SH-SY5Y (cell line): ENCODE data around the gene TMEM151B.
A peak's percentile ranks its signal among the peaks of the same experiment; 100 is the strongest.

Experiments used
- GATA2 ChIP-seq: IDR thresholded peaks from 2 replicates; pipeline ENCODE4 v1.6.1; 2011; ENCODE audit warnings: mild to moderate bottlenecking, low read depth, low read length
- GATA3 ChIP-seq: IDR thresholded peaks from 2 replicates; pipeline ENCODE4 v1.6.1; 2011; ENCODE audit warnings: low read depth, mild to moderate bottlenecking, low read length, moderate library complexity

The TMEM151B gene

GRCh38 chr6:44304282-44305199, 34.3 kb downstream of the TMEM151B start:
- TF ChIP-seq GATA3 (no peak), GATA2 (no peak)

DNA sequence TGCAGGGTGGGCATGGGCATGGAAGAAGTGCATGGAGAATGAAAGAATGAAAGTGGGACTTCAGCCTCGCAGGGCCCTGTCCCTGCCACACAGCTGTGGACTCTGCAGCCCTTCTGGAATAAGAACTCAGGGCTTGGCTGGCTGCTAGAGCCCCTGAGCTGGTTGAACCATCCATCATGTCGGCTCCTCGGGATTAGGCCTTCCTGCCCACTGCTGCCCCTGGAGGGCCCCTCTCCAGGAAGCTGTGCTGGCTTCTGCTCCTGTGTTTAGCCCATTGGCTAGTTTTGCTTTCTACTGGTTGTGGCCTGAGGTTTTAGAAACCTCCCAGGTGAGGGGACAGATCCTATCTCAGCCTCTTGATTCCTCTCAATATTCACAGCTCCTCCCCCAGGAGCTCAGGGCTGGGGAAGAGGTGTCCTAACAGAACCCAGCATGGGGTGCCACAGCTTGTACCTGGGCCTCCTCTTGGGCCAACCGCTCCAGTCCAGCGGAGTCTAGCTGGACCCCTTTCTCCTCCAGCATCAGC, 35.0 kb downstream of the TMEM151B start:
- TF ChIP-seq GATA3 (no peak), GATA2 (no peak)

DNA sequence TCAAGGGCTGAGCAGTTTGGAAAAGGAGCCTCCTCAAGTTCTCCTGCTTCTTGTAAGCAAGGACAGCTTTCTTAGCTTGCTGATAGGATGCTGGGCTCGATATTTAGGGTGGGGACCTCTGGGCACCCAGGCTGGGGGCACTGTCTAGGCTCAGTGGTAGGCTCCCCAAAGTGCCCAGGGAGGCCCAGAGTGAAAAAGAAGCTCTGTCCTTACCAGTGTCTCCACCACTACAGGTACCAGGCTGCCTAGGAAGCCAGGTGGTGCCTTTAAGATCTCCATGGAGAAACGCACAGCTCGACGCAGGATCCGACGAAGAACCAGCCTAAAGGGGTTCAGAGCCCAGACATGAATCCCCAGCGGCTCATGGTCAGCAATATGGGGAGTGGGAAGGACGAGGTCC, 36.5 kb downstream of the TMEM151B start:
- TF ChIP-seq GATA2 (no peak), GATA3 (no peak)

DNA sequence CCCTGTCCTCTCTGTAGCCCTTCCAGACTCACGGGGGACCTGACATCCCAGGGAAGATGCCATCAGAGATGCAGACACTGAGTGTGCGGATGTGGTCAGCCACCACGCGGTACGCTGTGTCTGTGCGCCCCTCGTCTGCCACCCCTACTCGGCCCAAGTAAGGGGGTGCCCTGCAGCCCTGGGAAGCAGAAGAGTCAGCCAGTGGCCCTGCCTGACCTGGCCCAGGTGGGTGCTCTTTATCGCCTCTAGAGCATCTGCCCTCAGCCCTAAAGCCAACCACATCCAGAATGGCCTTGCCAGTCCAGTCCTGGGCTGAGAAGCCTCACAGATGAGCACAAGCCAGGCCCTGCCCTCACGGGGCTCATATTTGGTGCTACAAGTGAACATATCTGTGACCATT, 37.0 kb downstream of the TMEM151B start:
- TF ChIP-seq GATA3 = no peak
- no peak for TF ChIP-seq GATA2

DNA sequence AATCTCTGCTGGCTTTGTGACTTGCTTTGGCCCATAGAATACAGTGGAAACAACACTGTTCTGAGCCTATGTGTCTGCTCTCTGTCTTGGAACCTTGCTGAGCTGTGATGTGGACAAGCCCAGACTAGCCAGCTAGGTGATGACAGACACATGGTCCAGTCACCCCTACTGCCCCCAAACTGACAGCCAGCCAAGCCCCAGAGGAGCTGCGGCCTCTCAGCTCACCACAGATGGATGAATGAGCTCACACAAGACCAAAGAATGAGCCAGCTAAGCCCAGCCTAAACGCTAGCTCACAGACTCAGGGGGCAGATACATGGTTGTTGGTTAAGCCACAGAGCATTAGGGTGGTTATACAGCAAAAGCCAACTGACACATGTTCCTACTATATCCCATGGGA, 38.8 kb downstream of the TMEM151B start:
- TF ChIP-seq GATA3 (no peak), GATA2 (no peak)

- TF ChIP-seq GATA3 (no peak), GATA2 (no peak)
Measured at GRCh38 chr6:44309631-44310030, 39.4 kb downstream of the TMEM151B start.

- TF ChIP-seq GATA2 = no peak
- no peak for TF ChIP-seq GATA3
Measured at GRCh38 chr6:44310241-44310640, 40.0 kb downstream of the TMEM151B start.

DNA sequence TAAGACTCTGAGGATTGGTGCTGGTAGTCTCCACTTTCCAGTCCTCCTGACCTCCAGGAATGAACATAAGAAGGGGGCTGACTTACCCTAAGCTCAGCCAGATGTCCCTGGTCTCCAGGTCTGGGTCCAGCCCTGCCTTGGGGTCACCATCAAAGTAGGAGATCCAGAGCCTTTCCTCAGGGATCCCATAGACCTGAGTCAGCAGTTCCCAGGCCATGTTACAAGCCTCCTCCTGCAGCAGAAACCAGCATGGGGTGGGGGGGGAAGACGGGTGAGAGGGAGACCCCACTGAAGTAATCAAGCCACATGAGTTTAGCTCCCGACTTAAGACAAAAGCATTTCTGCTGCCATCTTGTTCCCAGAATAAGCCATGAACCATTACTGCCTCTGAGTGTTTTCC, 41.1 kb downstream of the TMEM151B start:
- TF ChIP-seq GATA2 (no peak), GATA3 (no peak)

DNA sequence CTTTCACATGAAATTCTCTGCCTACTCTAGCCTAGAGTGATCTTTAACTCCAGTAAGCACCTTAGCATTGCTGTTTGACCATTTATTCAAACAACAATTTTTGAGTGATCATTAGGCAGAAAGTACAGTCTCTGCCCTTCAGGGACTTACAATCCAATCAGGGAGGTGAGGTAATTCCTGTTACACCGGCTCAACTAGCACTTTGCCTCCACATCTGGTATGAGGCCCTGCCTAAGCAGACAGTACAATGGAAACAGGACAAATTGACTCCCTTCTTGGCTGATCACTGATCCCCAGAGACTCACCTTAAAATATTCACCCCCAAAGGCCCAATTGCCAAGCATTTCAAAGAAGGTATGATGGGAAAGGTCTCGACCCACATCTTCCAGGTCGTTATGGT, 41.5 kb downstream of the TMEM151B start:
- TF ChIP-seq GATA2 (no peak), GATA3 (no peak)

DNA sequence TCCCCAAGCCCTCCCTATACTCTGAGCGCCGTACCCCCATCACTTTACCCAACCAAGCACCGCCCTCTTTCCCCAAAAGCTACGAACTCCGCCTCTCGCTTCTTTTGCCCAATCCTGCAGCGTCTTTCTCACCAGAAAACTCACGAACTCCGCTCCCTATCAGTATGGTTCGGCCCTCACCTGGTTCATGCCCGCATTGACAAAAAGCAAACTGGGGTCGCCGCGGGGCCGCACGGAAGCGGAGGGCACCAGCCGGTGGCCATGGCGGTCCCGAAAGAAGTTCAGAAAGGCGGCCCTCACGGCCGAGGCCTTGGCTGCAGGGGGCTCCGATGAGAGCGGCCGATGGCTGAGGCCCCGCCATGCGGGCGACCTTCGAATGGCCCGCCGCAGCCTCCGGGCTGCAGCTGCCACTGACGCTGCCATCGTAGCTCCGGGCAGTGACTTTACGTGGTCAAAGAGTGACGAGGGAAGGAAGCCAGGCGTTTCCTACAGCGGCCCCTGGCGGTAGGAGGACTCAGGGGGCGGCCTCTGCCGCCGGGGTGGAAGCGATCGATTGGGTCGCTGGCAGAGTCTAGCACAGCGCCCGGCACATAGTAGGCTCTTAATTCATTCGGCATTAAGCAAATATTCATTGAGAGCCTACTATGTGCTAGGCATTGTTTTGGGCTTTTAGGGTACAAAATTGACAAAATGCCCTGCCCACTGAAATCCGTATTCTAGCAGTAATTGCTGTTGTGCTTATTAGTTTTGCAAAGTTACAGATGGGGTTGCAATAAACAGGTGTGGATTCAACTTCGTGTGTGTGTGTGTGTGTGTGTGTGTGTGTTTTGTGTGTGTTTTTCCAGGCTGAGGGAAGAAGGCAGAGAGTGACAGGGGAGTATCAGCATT, 42.9 kb downstream of the TMEM151B start, which contains the start of gene AARS2:
AARS2 (minus strand) TSS at position 447 of the 888 bp plus-strand sequence; CDS start at position 423, 24 bp downstream.
- TF ChIP-seq GATA3 (no peak), GATA2 (0 out of 2 replicates have a peak, but pooled peaks have one; percentile 25)

GRCh38 chr6:44315516-44315915, 45.3 kb downstream of the TMEM151B start:
- TF ChIP-seq GATA2 (no peak), GATA3 (no peak)

DNA sequence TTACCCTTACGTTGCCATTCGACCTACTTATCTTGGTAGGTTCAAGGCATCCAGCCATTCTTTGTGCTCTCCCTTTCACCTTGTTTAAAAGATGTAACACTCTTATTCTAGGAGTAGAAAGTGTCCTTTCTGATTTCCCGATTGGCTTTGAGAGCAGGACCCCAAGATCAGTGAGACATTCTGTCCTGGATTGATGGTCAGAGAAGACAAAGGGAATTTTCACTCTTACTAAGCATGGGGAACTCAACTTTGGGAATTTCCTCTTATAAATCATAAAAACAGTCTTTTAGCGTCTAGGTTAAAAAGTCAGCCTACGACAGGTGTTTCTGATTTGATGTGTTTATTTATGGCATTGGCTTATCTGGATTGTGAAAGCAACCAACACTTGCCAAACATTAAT, 45.7 kb downstream of the TMEM151B start:
- TF ChIP-seq GATA3 (no peak), GATA2 (no peak)

DNA sequence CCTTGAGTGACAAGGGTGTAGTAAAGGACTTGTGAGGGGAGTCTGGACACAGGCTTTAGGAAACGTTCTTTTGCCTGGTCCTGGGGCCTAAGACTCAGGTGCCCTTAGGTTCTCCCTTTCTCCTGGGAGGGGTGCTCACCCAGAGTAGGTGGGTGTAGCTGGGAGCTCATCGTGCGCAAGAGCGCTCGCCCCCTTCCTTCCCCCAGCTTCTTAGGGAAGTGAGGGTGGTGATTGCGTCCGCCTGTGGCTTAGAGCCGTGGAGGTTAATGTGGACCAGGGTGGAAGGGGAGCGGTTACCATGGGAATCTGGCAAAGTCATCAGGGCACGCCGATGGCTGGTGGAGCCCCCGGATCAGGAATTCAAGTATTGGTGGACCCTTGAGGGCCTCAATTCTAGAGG, 46.2 kb downstream of the TMEM151B start:
- TF ChIP-seq GATA2 (no peak), GATA3 (no peak)

DNA sequence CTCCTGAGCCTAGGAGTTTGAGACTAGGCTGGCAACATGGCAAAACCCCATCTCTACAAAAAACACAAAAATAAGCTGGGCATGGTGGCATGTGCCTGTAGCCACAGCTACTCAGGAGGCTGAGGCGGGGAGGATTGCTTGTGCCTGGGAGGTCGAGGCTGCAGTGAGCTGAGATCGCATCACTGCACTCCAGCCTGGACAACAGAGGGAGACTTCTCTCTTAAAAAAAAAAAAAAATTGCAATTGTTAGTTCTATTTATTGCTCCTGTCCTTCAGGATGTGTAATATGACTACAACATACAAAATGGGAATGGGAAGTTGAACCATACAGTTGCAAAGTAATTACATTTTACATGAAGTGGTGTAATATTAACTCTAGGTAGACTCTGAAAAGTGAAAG, 51.0 kb downstream of the TMEM151B start:
- TF ChIP-seq GATA2 = no peak
- no peak for TF ChIP-seq GATA3
